DMS79 treated with DMSO at 0.1 percent for 48 hours (cell line): ENCODE data around the gene BHLHE40.

Experiments used
- DNase-seq: peaks from one replicate; lab custom pipeline; 2025; lab: John Stamatoyannopoulos, UW

BHLHE40 gene

DNA sequence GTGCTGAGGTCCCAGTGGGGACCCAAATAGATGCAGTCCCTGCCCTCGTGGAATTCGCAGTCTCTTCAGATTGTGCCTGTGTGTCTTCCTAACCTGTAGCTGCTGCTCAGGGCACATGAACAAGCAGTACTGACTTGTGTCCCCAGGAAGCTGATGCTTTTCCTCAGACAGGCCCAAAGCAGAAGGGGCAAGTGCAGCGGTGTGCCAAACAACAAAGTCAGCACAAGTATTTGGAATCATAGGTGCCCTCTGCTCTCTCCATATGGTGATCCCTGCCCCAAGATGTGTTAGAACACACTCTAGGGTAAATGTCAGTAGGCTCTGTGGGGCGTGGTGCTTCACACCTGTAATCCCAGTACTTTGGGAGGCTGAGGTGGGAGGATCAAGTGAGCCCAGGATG is 21.9 kb downstream of the BHLHE40 start:
- no peak for DNase-seq

DNA sequence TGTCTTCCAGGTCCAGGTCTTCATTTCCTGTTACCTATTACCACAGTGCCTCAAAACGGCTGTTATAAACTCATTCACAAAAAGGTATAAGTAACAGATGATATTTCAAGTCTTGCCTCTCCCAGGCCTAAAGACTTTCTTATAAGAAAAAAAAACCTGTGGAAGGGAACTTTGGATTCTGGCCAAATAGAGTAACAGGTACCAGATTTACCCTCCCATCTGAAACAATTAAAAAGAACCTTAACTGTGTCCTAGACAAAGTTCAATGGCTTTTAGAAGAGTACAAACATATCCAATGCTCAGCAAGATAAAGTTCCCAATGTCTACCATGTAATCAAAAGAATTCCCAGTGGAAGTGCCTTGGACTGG is 22.6 kb downstream of the BHLHE40 start:
- DNase-seq = no peak

DNA sequence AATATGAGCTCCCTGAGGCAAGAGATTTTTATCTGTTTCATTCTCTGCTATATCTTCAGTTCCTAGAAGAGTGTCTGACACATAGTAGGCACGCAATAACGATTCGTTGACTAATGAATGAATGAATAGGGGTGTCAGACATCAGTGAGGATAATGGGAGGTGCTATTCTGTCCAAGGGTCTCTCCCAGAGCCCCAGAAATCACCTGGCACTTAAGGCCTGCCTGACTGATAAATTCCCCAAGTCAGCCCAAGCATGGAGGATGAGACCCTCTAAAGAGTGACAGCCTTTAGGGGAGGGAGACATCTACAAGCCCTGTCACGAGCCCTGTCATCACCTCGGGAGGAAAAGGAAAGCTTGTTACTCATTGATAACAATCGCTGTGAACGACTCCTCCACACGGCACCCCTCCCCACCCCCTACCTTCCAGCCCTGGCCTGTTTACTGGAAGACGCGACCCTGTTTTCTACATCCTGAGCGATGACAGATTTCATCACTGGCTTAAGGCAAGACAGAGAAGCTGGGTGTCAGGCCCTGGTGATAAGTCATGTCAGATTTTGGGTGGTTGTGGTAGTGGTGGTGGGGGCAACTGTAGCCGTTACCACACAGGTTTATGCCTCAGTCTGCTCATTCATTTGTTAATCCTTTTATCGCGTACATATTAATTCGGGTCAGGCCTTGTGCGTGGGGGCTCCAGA is 23.1 kb downstream of the BHLHE40 start:
- DNase-seq = no peak

- DNase-seq = no peak
These were observed 23.6 kb downstream of the BHLHE40 start for GRCh38 chr3:5002871-5003247.

GRCh38 chr3:5004319-5005152 is 25.3 kb downstream of the BHLHE40 start:
- DNase-seq = no peak

DNA sequence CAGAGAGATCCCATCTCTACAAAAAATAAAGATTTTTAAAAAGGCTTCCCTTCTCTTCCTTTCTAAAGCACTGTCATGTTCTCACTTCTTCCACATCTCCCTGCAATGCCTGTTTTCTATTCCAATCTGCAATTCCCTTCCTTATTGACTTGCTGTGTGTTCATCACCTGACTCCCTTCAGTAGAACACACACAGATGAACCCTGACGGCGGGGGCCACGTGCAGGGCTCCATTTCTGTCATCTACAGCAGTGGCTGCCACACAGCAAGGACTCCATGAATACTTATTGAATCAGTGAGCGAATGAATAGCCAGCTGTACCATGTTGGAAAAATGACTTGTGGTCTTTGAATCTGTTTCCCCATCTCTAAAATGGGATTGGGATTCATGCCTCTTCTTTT is 26.1 kb downstream of the BHLHE40 start:
- DNase-seq = no peak

DNA sequence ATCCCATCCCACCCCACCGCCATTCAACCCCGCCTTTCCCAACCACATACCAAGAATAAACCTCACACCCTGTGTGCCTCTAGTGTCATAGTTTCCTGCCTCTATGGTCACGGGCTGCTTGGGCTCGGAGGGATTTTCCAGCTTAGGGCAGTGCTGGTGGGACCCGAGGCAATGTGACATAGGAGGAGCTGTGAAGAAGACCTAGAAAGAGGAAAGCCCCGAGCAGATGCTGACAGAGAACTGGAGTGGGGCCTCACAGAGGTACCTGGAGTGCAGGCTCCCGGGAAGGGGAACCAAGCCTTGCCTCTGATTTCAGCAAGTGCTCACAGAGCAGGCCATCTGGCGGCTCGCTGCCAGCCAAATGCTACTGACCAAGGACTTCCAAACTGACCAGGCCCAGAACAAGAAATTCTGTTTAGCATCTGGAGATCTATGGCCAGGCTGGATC is 27.5 kb downstream of the BHLHE40 start:
- no peak for DNase-seq

GRCh38 chr3:5007873-5008272 is 28.6 kb downstream of the BHLHE40 start:
- no peak for DNase-seq

- no peak for DNase-seq
These were observed 30.4 kb downstream of the BHLHE40 start for GRCh38 chr3:5009506-5010109.

DNA sequence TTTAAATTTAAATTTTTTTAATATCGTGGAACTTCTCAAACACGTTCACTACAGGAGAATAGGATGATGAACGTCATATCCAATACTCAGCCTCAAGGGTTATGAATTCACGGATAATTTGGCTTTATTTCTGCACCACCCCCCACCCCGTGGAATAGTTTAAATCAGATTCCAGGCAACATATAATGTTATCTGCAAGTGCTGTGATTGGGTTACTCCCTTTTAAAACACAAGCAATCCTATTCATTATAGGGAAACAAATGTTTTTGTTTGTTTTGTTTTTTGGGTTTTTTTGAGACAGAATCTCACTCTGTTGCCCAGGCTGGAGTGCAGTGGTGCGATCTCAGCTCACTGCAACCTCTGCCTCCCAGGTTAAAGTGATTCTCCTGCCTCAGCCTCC is 30.9 kb downstream of the BHLHE40 start:
- no peak for DNase-seq

GRCh38 chr3:5010706-5011554 is 31.7 kb downstream of the BHLHE40 start:
- no peak for DNase-seq

GRCh38 chr3:5011555-5012256 is 32.5 kb downstream of the BHLHE40 start:
- no peak for DNase-seq

- no peak for DNase-seq
These were observed 33.1 kb downstream of the BHLHE40 start for GRCh38 chr3:5012367-5012766.

DNA sequence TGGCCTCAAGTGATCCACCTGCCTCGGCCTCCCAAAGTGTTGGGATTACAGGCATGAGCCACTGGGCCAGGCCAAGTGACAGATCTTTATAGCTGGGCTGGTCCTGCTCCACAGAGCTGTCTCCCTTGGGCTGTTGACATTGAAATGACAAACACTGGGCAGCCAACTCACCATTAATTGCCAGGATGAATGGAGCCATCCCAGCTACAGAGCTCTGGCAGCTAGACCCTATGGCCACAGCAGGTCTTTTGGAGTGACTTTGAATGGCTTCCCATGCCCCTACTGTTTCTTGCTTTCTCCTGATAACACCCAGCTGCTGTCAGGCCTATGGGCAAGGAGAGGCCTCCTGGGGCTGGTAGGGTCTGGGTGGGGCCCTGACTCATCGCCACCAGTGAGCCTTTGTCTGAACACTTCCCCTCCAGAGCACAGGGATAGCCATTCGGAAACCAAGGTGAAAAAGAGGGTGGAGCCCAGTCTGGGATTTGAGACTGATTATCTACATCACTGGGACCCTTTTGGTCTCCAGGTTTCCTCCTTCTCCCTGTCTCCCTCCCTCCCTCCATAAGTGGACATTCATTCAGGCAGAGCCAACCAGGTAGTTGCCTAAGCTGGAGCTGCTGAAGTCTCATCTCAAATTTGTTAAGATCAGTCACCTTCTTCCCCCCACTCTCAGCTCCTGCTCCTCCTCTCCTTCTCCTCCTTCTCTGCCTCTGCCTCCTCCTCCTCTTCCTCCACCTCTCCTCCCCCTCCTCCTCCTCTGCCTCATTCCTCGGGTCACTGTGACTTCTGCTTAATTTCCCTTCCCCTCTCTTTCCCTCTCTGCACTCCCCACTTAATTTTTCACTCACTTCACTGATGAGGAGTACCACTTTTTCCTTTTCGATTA is 34.0 kb downstream of the BHLHE40 start:
- no peak for DNase-seq

- no peak for DNase-seq
These were observed 35.2 kb downstream of the BHLHE40 start for GRCh38 chr3:5014391-5014790.

DNA sequence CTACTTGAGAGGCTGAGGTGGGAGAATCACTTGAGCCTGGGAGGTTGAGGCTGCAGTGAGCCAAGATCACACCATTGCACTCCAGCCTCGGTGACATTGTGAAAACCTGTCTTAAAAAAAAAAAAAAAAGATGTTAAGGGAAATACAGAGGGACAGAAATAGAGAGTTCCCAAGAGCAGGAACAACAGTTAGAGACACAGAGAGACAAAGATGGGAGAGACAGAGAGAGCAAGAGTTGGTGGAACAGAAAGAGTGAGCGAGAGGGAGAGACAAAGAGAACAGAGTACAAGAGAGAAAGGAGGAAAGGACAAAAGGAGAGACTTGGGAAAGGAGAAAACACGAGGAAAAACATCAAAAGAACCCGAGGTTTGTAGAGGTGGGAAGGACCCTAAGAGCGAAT is 35.8 kb downstream of the BHLHE40 start:
- DNase-seq = no peak

- DNase-seq = no peak
These were observed 37.2 kb downstream of the BHLHE40 start for GRCh38 chr3:5016211-5017161.

DNA sequence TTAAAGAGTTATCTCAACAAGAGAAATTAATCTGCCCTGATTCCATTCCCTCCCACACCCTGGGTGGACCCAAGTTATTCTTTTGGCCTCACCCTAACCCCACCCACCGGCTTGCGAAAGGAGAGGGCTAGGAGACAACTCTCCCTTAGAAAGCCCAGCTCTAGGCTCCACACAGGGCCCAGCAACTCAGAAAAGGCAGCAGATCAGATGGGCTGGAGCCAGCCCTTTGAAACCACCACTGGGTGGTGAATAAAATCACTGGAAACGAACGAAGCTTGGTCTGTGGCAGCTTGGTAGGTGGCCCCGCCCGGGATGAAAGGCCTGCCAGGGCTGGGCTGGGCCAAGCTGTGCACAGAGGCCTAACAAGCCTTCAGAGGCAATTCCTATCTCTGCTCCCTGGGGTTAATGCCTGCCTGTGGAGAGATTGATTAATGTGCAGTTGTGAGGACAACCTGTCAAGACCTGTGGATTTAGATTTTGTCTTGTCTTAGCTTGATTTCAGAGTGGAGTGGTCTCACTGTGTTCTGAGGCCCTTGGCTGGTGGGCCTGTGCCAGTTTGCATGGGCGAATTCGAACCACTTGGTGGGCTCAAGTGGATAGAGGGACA is 38.8 kb downstream of the BHLHE40 start:
- no peak for DNase-seq
